Activated T-helper 1 cell treated with anti-CD3 and anti-CD28 coated beads, Interleukin-2, amount 50 U/mL, for 16 hours (primary cell): ENCODE results near the gene CHST14.

Source experiments
- DNase-seq, 2 donors: peaks; one replicate each; pipeline ENCODE4 v3.0.0-alpha.2; 2020; ENCODE audit warnings: low read depth in 1 of 2, low spot score in 1 of 2

CHST14 gene

GRCh38 chr15:40461958-40462357 is 8.8 kb upstream of the CHST14 start:
- no peak for DNase-seq

- DNase-seq: no peak
Observed at GRCh38 chr15:40463279-40463678, 7.5 kb upstream of the CHST14 start.

- DNase-seq: no peak
Observed at GRCh38 chr15:40463886-40464545, 6.8 kb upstream of the CHST14 start.

GRCh38 chr15:40464595-40465185 is 6.1 kb upstream of the CHST14 start:
- no peak for DNase-seq

GRCh38 chr15:40465939-40466338 is 4.8 kb upstream of the CHST14 start:
- DNase-seq: no peak

- DNase-seq: no peak
Observed at GRCh38 chr15:40466426-40467260, 4.1 kb upstream of the CHST14 start.

- DNase-seq: no peak
Observed at GRCh38 chr15:40467261-40467615, 3.5 kb upstream of the CHST14 start.

GRCh38 chr15:40468898-40469331 is 1.9 kb upstream of the CHST14 start:
- no peak for DNase-seq

- DNase-seq: no peak
Observed at GRCh38 chr15:40469776-40470390, 901 bp upstream of the CHST14 start.

- DNase-seq: no peak
Observed at GRCh38 chr15:40471105-40471807, 472 bp downstream of the CHST14 start.

GRCh38 chr15:40471808-40472150 is 995 bp downstream of the CHST14 start:
- no peak for DNase-seq

GRCh38 chr15:40472171-40472727 is 1.5 kb downstream of the CHST14 start:
- DNase-seq: no peak

GRCh38 chr15:40474581-40474980 is 3.8 kb downstream of the CHST14 start:
- DNase-seq: no peak

- no peak for DNase-seq
Observed at GRCh38 chr15:40477642-40478327, 7.0 kb downstream of the CHST14 start.

GRCh38 chr15:40479024-40479423 is 8.2 kb downstream of the CHST14 start:
- no peak for DNase-seq

GRCh38 chr15:40481341-40482074 is 10.7 kb downstream of the CHST14 start:
- DNase-seq: no peak

GRCh38 chr15:40483919-40484318 is 13.1 kb downstream of the CHST14 start:
- no peak for DNase-seq

GRCh38 chr15:40486066-40486770 is 15.4 kb downstream of the CHST14 start:
- DNase-seq: no peak
